Thyroid gland (tissue), 4 donors: ENCODE data around the gene PFAS.

Experiments used
- CTCF ChIP-seq, 6 experiments: fragments of 200-600 bp in 3 of 6; fragments of 450-650 bp in 3 of 6; sonication (generic) in 3 of 6; IDR thresholded peaks; one replicate each; pipeline ENCODE4 v1.5.1; 2016 to 2019; ENCODE audit warnings: antibody characterized with exemption in 6 of 6, mild to moderate bottlenecking in 2 of 6, inconsistent platforms in 1 of 6, moderate library complexity in 1 of 6
- POLR2A ChIP-seq, 2 donors: fragments of 450-650 bp; IDR thresholded peaks; one replicate each; pipeline ENCODE4 v1.6.1; 2017; ENCODE audit warnings: antibody characterized with exemption in 2 of 2, mild to moderate bottlenecking in 2 of 2, moderate library complexity in 1 of 2

- no peak for TF ChIP-seq POLR2A (IDR thresholded peaks at IDR 0.05)
- no peak for TF ChIP-seq CTCF (IDR thresholded peaks at IDR 0.05)
These were observed 25.5 kb upstream of the PFAS start for GRCh38 chr17:8223356-8224126.
